Smooth muscle cell (in vitro differentiated cells): Measurements from ENCODE around the gene KATNBL1. TPM values are rescaled to one million over a fixed set of nuclear protein-coding genes. Genes with fewer than 3 reads are reported as not detected.
"Not testable (repeated sequence)": the region's sequence is repeated elsewhere in the genome, so short reads cannot be mapped to it uniquely, and the experiment has no call there.

Experiments used
- DNase-seq: peaks from one replicate; lab custom pipeline; 2025; ENCODE audit not compliant: unreplicated experiment; lab: John Stamatoyannopoulos, UW
- H2AFZ ChIP-seq: fragments of 200-600 bp; sonication (generic); 2 replicates; pipeline ENCODE4 v1.6.0; 2016; ENCODE audit warnings: antibody characterized with exemption, low read depth, mild to moderate bottlenecking
- H3F3A ChIP-seq: fragments of 200-600 bp; sonication (generic); 2 replicates; pipeline ENCODE4 v1.6.0; 2017; ENCODE audit warnings: antibody characterized with exemption, low read depth
- H3K27ac ChIP-seq: fragments of 200-600 bp; sonication (generic); 2 replicates; pipeline ENCODE4 v1.5.1; 2016; ENCODE audit warnings: low read depth, mild to moderate bottlenecking
- H3K27me3 ChIP-seq: fragments of 200-600 bp; sonication (generic); 2 replicates; pipeline ENCODE4 v1.6.1; 2016; ENCODE audit warnings: low read depth, mild to moderate bottlenecking
- H3K36me3 ChIP-seq: fragments of 200-600 bp; sonication (generic); 2 replicates; pipeline ENCODE4 v1.5.1; 2016; ENCODE audit warnings: low read depth
- H3K4me1 ChIP-seq: fragments of 200-600 bp; sonication (generic); 2 replicates; pipeline ENCODE4 v1.5.1; 2016; ENCODE audit warnings: low read depth
- H3K4me2 ChIP-seq: fragments of 200-600 bp; sonication (generic); 2 replicates; pipeline ENCODE4 v1.6.0; 2016; ENCODE audit warnings: mild to moderate bottlenecking
- H3K4me3 ChIP-seq: fragments of 200-600 bp; sonication (generic); 2 replicates; pipeline ENCODE4 v1.5.1; 2016; ENCODE audit warnings: mild to moderate bottlenecking
- H3K79me2 ChIP-seq: fragments of 200-600 bp; sonication (generic); 2 replicates; pipeline ENCODE4 v1.6.0; 2016; ENCODE audit warnings: low read depth, mild to moderate bottlenecking
- H3K9ac ChIP-seq: fragments of 200-600 bp; sonication (generic); 2 replicates; pipeline ENCODE4 v1.6.0; 2016; ENCODE audit warnings: low read depth
- H3K9me3 ChIP-seq: fragments of 200-600 bp; sonication (generic); replicated peaks from 2 replicates; pipeline ENCODE4 v1.5.1; 2016; ENCODE audit warnings: low read depth
- H4K20me1 ChIP-seq: fragments of 200-600 bp; sonication (generic); 2 replicates; pipeline ENCODE4 v1.6.0; 2016; ENCODE audit warnings: low read depth
- WGBS: methylation state at CpG from one replicate; pipeline ENCODE4 v1.1.7; 2016; ENCODE audit warnings: low lambda C conversion rate; 5-methylcytosine and 5-hydroxymethylcytosine counted together
- polyA plus RNA-seq: library from polyadenylated mRNA; unstranded; fragments of >200 nt; fragmentation: Nextera tagmentation; extraction: Ambion mirVana; gene quantifications from 2 replicates; pipeline ENCODE4 v1.2.1, GENCODE V29; 2016
- total RNA-seq: library from RNA; depleted of rRNA; stranded (reverse); fragments of >200 nt; gene quantifications from 2 replicates; pipeline ENCODE4 v1.2.3, GENCODE V29; 2014
- TF ChIP-seq, protein P1 (sequence below): fragments of 200-600 bp; sonication (generic); IDR thresholded peaks from 2 replicates; pipeline ENCODE4 v1.5.1; 2017; ENCODE audit warnings: borderline replicate concordance, mild to moderate bottlenecking, antibody characterized with exemption; ENCODE audit not compliant: insufficient read depth, poor library complexity, severe bottlenecking

Gene KATNBL1
- total and polyA plus RNA-seq, 2 experiments from 2014 or later = 62.3 to 91.8 TPM

DNA sequence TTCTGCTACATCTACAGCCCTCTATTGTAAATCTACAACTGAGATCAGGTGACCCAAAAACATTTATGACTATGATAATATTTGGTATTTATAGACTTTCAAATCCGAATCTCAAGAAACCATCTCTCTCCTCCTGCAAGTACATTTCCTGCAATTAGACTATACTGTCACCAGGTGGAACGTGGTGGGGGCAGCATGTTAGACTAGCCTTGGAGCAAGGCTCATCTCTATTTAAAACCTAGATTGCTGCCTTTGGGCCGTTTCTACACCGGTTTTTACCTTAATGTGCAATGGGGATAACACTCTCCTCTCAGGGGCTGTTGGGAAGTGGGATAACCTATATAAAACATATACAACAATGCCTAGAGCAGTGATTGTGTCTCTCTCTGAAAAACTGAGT, 3.8 kb upstream of the KATNBL1 start:
- no peak for DNase-seq
- no peaks in the 10 kb centered on the region for H3K9me3 ChIP-seq
- peaks cover 6% of the 10 kb centered on the region for H3K79me2 ChIP-seq
- 42% methylated on average over 4 of the region's 4 CpGs for WGBS
- H2AFZ ChIP-seq = no peak overlapping the region
- H3K4me1 ChIP-seq = peaks cover 4% of the 10 kb centered on the region
- H3F3A ChIP-seq = peaks cover 6% of the 10 kb centered on the region
- H3K36me3 ChIP-seq = no peaks in the 10 kb centered on the region
- no peak overlapping the region for H3K4me3 ChIP-seq
- H3K27me3 ChIP-seq = no peaks in the 10 kb centered on the region
- TF ChIP-seq, protein P1, sequence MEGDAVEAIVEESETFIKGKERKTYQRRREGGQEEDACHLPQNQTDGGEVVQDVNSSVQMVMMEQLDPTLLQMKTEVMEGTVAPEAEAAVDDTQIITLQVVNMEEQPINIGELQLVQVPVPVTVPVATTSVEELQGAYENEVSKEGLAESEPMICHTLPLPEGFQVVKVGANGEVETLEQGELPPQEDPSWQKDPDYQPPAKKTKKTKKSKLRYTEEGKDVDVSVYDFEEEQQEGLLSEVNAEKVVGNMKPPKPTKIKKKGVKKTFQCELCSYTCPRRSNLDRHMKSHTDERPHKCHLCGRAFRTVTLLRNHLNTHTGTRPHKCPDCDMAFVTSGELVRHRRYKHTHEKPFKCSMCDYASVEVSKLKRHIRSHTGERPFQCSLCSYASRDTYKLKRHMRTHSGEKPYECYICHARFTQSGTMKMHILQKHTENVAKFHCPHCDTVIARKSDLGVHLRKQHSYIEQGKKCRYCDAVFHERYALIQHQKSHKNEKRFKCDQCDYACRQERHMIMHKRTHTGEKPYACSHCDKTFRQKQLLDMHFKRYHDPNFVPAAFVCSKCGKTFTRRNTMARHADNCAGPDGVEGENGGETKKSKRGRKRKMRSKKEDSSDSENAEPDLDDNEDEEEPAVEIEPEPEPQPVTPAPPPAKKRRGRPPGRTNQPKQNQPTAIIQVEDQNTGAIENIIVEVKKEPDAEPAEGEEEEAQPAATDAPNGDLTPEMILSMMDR = no peak
- H3K4me2 ChIP-seq = no peak overlapping the region
- no peak overlapping the region for H3K27ac ChIP-seq
- H3K9ac ChIP-seq = no peak overlapping the region
- H4K20me1 ChIP-seq = no peaks in the 10 kb centered on the region

DNA sequence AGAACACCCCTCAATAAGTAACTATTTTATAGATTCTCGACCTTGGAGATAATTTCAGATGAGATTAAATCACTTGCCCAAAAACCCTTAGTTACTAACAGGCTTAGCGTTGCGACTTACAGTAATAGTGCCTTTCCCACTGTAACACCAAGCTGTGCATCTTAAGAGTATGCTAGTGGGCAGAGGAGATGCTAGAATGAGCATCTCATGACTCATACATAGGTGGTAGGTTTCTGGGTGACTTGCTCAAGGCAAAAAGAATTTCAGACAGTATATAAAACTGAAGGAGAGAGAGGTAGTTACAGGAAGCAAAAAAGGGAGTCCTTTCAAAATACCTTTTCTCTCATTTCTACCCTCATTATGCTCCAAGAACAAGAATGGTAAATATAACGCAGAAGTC, 3.9 kb downstream of the KATNBL1 start:
- no peak overlapping the region for H3K9ac ChIP-seq
- H3K27ac ChIP-seq = peak overlapping the region; percentile 63
- no peaks in the 10 kb centered on the region for H3K36me3 ChIP-seq
- no peaks in the 10 kb centered on the region for H3K9me3 ChIP-seq
- no peak for DNase-seq
- H3F3A ChIP-seq = peaks cover 6% of the 10 kb centered on the region
- 82% methylated on average over 4 of the region's 4 CpGs for WGBS
- no peak overlapping the region for H3K4me2 ChIP-seq
- H3K79me2 ChIP-seq = peaks cover 83% of the 10 kb centered on the region
- peaks cover 13% of the 10 kb centered on the region for H3K4me1 ChIP-seq
- H3K27me3 ChIP-seq = no peaks in the 10 kb centered on the region
- TF ChIP-seq, protein P1 = no peak
- no peak overlapping the region for H3K4me3 ChIP-seq
- H4K20me1 ChIP-seq = peaks cover 51% of the 10 kb centered on the region
- no peak overlapping the region for H2AFZ ChIP-seq

DNA sequence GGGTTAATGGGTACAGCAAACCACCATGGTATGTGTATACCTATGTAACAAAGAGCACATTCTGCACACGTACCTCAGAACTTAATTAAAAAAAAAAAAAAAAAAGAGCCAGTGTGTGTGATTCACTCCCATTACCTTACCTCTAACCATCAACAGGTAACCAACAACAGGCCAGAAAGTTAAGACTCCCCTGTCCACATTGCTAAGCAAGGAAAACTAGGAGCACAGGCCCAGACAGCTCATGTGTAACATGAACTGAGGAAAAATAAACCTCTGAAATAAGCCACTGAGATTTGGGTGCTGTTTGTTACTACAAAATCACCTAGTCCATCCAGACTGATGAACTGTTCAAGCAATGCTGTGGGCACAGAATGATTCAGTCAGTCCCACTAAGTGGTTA, 6.0 kb downstream of the KATNBL1 start:
- TF ChIP-seq, protein P1 = no peak
- H3K9ac ChIP-seq = no peak overlapping the region
- H3K9me3 ChIP-seq = no peaks in the 10 kb centered on the region
- H3K27me3 ChIP-seq = no peaks in the 10 kb centered on the region
- H4K20me1 ChIP-seq = peaks cover 63% of the 10 kb centered on the region
- no peaks in the 10 kb centered on the region for H3K36me3 ChIP-seq
- no peak overlapping the region for H3K4me2 ChIP-seq
- peaks cover under 1% of the 10 kb centered on the region for H3F3A ChIP-seq
- H2AFZ ChIP-seq = no peak overlapping the region
- H3K4me1 ChIP-seq = peaks cover 12% of the 10 kb centered on the region
- H3K79me2 ChIP-seq = peaks cover 99% of the 10 kb centered on the region
- no peak overlapping the region for H3K4me3 ChIP-seq
- 90% methylated on average over 1 of the region's 1 CpG for WGBS
- H3K27ac ChIP-seq = peak overlapping the region; percentile 74
- DNase-seq = no peak

DNA sequence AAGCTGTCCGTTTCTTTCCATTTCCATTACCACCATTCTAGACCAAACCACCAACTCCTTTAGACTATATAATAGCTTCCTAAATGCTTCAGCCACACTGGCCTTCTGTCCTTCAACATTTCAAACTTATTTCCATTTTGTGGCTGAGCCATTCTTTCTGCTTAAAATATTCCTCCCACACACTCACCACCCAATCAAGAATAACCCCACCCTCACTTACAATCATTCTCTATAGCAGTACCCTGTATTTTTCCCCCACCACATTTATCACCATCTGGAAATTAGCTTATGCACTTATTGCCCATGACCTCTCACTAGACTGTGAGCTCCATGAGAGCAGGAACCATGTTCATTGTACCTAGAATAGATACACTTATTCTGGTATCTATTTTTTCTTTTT, 6.6 kb downstream of the KATNBL1 start:
- H4K20me1 ChIP-seq = peaks cover 69% of the 10 kb centered on the region
- no peak overlapping the region for H3K4me3 ChIP-seq
- no peak overlapping the region for H3K9ac ChIP-seq
- DNase-seq = no peak
- no peaks in the 10 kb centered on the region for H3F3A ChIP-seq
- H3K79me2 ChIP-seq = peaks cover 99% of the 10 kb centered on the region
- H3K27ac ChIP-seq = peak overlapping the region; percentile 74
- H3K9me3 ChIP-seq = no peaks in the 10 kb centered on the region
- 97% methylated on average over 1 of the region's 1 CpG for WGBS
- H3K36me3 ChIP-seq = no peaks in the 10 kb centered on the region
- no peak overlapping the region for H2AFZ ChIP-seq
- TF ChIP-seq, protein P1 = no peak
- no peaks in the 10 kb centered on the region for H3K27me3 ChIP-seq
- peaks cover 5% of the 10 kb centered on the region for H3K4me1 ChIP-seq
- H3K4me2 ChIP-seq = no peak overlapping the region

DNA sequence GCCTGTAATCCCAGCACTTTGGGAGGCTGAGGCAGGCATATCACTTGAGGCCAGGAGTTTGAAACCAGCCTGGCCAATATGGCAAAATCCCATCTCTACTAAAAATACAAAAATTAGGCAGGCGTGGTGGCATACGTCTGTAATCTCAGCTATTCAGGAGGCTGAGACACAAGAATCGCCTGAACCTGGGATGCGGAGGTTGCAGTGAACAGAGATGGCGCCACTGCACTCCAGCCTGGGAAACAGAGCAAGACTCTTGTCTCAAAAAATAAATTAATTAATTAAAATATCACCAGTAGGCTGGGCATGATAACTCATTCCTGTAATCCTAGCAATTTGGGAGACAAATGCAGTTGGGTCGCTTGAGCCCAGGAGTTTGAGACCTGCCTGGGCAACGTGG, 16.6 kb downstream of the KATNBL1 start:
- Histone ChIP-seq H3K79me2 (peaks cover 94% of the 10 kb centered on the region), H4K20me1 (peaks cover 95% of the 10 kb centered on the region)
- not testable (repeated sequence) for DNase-seq, H3K9me3 ChIP-seq, H3K9ac ChIP-seq, H2AFZ ChIP-seq, H3K27me3 ChIP-seq, H3K4me1 ChIP-seq, H3F3A ChIP-seq, H3K36me3 ChIP-seq, H3K4me3 ChIP-seq, H3K4me2 ChIP-seq, H3K27ac ChIP-seq
- WGBS = 79% methylated on average over 7 of the region's 7 CpGs
